GM12892 (cell line): ENCODE measurements around the gene LPAR3.

ENCODE experiments used
- POLR2A ChIP-seq: IDR thresholded peaks from 2 replicates; pipeline ENCODE4 v1.6.1; 2011; ENCODE audit warnings: low read depth, low read length, control low read depth
- POLR2AphosphoS5 ChIP-seq: IDR thresholded peaks from 2 replicates; pipeline ENCODE4 v1.6.1; 2011; ENCODE audit warnings: low read depth, low read length, control low read depth

DNA sequence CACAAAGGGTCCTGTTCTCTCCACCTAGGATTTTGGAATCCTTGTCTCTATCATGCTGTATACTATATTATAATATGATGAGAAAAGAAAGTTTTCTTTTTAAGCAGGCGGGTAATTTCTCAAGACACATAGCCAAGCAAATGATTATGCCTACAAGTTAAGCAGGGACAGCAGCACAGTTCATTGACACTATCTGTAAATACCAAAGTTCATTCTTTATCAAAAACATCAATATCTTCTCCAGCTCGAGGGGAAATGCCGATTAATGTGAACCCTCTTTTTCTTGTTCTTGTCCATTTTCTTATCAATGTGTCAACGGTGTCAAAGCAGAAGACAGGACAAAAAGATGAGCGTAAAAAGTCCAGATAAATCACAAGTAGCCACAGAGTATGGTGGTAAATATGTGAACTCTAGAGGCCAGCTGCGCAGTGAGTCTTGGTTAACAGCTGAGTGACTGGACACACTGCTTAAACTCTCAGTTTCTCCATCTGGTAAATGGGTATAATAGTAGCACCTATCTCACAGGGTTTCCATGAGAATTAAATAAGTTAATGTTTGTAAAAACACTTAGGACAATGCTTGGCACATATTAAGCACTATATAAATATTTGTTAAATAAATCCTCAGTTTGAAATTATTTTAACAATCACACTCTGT, 30.9 kb downstream of the LPAR3 start:
- TF ChIP-seq POLR2AphosphoS5 (no peak), POLR2A (no peak)
